SIG-M5 treated with dmso at 0.1 percent for 504 hours (cell line): ENCODE measurements around the gene SLC18A2.
"Not testable (repeated sequence)": the region's sequence is repeated elsewhere in the genome, so short reads cannot be mapped to it uniquely, and the experiment has no call there.

Experiments used
- DNase-seq: peaks from one replicate; lab custom pipeline; 2025; ENCODE audit not compliant: unreplicated experiment; lab: John Stamatoyannopoulos, UW

SLC18A2 gene

DNA sequence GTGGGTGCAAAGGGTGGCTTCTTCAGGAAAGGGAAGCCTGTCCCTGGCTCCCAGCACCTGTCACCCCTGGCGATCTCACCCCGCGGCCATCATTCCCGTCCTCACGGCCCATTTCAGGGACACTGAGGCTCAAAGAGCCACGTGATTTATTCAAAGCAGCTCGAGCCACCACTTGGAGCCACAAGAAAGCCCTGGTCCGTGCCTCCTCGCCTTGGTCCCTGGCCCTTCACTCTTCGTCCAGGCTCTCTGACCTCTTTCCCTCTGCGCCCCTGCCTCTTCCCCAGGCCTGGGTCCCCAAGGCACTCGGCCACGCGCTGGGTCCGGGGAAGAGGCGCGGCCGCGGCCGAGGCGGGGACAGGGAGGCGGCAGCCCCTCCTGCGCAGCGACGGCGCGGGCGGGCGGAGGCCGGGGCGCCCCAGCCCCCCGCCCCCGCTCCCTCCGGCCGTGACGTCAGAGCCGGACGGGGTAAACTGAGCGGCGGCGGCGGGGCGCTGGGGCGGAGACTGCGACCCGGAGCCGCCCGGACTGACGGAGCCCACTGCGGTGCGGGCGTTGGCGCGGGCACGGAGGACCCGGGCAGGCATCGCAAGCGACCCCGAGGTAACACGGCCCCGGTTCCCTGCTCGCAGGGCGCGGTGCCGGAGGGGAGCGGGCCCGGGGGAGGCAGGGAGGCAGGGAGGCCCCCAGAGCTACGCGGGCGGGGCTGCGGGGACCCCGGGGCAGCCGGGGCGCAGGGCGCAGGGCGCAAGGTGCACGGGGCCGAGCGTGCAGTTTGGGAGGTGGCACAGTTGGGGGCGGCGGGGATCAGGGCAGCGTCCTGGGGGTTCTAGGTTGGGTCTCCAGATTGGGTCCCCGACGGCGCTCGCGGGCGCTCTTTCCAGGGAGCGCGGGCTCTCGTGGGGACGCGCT is at the start of gene SLC18A2:
SLC18A2 (plus strand) TSS at position 494 of the 909 bp plus-strand sequence. CDS start 580 bp downstream, outside the sequence.
- DNase-seq = no peak

DNA sequence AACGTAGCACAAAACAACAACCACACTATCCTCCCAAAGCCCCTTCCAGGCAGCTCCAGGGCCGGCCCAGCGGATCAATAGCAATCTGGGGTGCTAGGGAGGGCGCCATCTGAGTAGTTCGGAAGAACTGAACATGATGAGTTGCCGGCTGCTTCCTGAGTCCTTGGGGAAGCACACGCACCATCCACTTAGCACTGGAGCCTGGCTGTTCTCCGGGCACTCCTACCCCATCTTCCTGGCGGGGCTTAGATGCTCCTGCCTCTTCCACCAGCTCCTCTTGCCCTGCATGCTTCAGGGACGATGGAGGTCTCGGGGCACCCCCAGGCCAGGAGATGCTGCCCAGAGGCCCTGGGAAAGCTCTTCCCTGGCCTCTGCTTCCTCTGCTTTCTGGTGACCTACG is 43.7 kb upstream of the SLC18A2 start, which contains the start of gene KCNK18:
KCNK18 (plus strand) TSS at position 301 of the 400 bp plus-strand sequence; CDS start at position 301, 0 bp downstream.
- DNase-seq = no peak

DNA sequence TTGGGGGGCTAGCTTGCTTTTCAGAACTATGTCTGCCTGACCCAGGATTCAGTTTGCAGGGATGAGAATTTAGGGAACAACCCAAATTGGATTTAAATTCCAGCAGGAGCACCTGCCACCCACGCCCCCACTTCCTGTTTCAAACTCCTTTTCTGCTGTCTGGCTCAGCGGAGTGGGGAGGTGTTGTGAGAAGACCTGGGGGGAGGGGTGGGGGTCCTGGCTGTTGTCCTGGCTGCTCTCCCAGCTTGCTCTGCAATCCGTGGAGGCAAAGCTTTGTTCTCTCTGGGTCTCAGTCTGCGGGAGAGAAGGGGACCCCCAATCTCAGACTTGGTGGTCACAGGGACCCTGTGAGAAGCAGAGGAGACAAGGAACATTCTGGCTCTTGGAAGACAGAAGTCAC is 42.8 kb upstream of the SLC18A2 start:
- no peak for DNase-seq

DNA sequence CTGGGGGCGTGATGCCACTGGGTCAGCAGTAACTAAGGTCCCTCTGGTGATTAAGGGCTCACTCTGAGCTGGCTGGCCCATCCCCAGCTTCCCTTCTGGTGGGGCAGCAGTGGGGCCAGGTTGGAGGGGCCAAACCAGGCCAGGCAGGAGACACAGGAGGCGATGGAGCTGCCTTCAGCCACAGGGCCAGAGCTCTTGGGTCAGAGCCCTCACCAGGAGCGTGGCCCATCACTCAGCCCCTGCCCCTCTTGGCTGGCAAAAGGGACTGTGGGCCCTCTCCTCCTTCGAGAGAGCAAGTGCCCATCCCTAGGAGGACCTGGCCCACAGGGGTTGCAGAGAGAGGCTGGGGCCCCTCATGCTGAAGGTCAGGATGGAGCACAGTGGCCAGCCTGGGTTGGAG is 39.1 kb upstream of the SLC18A2 start:
- DNase-seq = no peak

DNA sequence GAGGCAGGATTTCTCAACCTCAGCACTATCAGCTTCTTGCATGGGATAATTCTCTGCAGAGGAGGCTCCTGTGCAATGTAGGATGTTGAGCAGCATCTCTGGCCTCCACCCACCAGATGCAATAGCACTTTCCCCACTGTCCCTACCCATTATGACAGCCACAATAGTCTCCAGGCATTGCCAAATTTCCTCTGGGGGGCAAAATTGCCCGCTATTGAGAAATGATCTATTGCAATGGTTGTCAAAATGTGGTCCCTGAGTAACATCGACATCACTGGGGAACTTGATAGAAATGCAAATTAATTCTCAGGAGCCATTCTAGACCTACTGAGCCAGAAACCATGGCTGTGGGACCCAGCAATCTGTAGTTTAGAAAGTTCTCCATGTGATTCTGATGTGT is 36.6 kb upstream of the SLC18A2 start:
- DNase-seq = no peak

DNA sequence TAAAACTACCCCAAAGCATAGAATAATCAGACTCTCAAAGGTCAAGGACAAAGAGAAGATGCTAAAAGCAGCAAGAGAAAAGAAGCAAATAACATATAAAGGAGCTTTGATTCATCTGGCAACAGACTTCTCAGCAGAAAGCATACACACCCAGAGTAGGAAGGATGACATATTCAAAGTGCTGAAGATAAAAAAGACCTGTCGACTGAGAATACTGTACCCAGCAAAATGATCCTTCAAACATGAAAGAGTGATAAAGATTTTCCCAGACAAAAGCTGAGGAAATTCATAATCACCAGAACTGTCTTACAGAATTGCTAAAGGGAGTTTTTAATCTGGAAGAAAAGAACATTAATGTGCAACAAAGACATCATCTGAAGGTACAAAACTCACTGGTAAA is 28.7 kb upstream of the SLC18A2 start:
- no peak for DNase-seq

DNA sequence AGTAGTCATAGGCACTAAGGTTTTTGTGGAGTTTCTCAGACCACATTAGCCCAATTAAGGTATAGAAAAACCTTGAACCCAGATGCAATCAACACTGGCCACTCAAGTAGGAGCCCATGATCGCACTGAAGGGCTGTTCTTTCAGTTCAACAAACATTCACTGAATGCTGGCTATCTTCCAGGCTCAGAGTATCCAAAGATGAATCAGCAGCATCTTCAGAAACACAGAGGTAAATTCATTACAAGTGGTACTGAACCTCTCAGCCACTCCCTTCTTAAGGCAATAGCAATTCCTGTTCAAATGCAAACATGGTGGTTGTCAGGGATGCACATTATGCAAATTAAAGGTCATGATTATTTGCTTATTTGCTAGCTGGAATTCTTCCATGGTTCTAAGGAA is 26.5 kb upstream of the SLC18A2 start:
- DNase-seq = no peak

DNA sequence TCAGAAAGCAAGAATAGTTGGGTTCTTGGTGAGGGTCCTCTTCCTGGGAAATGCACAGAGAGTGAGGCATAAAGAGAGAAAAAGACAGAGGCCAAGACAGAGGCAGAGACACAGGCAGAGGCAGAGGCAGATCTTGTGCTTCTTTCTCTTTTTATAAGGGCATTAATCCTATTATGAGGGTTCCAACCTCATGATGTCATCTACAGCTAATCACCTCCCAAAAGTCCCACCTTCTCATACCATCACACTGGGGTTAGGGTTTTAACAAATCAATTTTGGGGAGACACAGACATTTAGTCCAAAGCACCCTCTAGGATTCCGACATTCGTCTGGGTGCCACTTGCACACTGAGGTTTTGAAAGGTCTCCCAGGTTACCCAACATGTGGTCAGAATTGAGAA is 25.8 kb upstream of the SLC18A2 start:
- DNase-seq = no peak

DNA sequence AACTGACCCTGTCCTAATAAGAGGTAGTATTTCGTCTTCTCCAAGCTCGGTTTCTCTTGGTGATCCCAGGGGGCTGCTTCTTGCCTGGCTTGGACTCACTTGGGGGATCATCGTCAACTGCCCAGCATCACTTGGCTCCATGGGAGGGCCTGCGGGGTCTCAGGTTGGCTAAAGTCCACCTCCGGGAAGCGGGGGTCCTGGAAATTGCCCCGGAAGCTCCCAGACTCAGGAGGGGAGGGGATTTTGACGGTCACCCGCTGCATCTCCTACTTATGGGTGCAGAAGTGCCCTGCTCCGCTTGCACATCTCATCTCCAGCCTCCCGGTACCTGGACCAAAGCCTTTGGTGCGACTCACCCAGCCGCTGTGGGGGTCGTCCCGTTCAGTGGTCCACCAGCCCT is 24.9 kb upstream of the SLC18A2 start:
- DNase-seq = no peak

DNA sequence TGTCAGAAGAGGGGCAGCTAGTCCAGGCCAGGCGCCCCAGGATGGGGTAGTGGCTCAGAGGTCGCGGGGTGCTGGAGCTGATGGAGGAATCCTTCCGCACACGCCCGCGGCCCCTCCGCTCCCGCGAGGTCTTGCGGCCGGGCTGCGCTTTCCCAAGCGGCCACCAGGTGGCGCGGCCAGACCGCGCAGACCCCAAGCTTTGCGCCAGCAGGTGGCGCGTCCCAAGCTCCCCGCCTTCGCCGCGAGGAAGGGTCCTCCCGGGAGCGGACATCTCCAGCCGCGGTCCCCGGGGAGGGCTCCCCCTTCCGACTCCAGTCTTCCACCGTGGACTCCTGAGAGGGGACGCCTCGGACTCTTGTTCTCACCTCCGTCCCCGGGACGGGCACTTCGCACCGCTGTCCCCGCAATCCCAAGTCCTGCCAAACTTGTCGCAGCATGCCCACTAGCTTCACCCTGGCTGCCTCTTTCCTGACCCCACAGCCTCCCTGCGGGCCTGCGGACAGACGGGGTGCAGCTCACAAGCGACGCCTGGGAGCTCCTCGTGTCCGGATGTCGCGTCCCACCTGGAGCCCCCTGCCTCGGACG is 24.2 kb upstream of the SLC18A2 start:
- peak; percentile 39 for DNase-seq

DNA sequence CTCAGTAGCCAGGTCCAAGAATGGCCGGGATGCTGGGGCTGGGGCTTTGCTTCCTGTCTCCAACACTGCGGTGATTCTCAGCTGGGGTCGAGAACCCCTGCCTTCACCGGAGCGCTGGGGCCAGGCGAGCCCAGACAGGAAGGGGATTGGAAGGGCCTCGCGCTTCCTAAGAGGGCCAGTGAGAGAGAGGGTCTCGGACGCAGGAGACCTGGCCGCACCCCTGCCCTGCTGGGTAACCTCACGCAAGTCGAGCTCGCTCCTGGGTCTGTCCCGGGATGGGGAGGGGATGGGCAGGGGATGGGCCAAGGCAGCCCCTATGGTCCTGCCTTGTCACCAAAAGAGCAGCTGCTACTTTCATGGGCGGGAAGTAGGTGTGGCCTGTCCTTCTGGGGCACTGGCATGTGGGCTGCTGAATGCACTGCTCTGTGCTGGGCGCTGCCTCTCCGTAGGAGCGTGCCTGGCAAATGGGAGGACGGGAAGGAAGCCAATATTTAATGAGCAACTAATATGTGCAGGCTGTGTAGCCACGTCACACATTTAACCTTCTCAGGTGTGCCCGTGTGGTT is 23.6 kb upstream of the SLC18A2 start:
- DNase-seq = no peak

DNA sequence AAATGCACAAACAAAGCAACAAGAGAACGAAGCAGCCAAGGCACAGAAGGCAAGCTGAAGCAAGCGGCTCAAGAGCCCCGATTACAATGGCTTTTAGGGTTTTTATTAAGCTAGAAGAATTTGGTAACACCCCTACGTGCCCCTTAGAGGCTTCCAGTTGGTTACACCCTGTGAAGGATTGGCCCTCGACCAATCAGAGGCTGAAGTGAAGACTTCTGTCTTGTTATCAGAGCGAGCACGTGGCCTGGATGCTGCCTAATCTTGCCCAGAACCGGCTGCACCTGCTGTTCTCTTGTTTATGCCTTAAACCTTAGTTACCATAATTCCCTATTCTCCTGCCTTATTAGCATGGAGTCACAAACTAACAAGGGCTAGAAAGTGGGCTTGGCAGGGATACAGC is 22.3 kb upstream of the SLC18A2 start:
- no peak for DNase-seq

DNA sequence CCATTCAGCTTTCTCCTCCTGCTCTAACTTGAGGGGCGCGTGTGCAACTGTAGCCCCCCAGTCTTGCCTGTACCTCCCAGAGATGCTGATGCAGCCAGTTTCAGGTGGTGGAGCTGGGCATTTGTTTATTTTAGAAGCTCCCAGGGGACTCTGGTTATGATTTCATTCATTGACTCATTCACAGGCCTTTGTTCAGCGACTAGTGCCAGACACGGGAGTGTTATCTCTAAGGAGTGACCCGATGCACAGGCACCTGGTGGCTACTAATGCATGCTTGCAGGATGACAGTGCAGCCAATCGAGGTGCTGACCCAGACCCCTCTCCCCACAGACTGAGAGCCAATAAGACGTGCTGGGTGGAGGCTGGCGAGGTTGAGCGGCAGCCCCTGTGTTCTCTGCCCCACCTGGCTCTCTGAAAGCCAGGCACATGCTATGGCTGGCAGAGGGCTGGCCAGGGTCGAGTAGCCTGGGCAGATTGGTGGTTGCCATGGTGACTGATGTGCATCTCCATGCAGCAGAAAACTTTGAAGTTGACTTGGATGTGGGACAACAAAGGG is 19.7 kb upstream of the SLC18A2 start:
- DNase-seq = no peak

DNA sequence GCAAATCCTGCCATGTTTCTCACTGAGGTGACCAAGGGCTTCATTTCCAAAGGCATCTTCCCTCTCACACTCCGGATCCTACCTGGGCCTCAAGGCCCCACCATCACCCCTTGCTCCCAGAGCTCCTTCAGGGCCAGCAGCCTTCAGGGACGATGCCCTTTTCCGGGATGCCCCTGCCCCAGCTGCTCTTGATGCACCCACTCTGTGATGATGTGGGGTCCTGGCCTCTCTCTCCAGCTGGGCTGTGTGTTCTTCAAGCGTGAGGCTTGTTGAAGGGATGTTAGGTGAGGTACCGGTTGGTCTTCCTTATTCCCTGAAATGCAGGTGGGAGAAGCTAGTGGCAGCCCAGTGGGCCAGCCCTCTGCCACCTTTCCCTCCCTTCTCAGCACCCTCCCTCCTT is 18.4 kb upstream of the SLC18A2 start:
- no peak for DNase-seq

DNA sequence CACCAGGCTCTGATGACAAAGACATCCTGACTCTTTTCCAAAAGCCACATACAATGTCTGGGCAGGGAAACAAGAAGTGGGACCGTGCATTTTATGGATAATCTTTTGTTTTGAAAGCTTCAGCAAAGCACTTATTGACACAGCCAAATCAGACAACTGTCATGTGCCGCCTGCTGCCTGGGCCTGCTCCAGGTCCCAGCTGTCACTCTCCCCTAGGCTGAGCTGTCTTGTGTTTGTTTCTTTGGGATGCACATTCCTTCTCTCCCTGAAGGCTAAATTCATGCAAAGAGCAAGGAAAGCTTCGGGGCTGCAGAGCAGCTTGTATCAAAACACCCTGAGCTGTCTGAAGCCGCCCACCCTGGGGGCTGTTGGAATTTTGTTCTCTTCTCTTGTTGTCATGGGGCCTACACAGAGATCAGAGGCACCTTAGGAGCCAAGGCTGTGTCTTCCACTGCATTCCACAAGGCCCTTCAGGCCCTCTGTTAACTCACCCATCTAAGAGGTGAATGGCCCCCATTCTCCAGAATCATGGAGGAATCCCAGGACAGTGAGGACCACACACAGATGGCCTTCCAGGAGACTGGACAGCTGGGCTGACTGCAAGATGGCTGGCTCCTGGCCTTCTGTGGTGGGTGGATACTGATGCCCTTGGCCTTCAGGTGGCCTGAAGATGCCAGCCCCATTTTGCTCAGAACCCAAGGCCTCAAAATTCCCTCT is 17.8 kb upstream of the SLC18A2 start:
- no peak for DNase-seq

DNA sequence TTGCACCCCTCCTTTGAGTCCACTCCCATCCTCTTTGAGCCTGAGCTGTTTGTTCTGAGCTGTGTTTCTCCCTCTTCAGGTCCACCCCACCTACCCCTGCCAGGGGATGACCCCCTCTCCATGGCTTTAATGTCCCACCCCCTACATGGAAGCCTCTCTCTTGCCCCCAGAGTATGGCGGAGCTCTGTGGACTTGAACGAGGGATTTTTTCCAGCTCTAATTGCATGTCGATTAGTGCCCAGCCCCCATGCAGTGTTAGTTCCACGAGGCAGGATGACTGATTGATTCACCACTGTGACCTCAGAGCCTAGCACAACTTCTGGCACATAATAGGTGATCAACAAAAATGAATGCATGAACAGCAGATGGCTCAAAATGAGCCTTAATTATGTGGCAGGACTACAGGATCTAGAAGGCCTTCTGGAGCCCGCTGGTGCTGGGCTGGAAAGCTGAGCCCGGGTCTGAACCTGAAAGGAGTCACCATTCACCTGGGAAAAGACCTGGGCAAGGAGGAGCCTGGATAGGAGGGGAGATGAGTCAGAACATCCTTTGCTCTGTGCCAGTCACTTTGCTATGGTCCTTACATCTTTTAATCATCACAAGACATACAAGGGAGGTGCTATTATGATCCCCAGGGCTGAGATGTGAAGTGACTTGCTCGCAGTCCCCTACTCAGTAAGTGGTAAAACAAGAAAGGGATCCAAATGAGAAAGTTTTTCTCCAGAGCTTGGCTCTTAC is 17.1 kb upstream of the SLC18A2 start:
- no peak for DNase-seq

DNA sequence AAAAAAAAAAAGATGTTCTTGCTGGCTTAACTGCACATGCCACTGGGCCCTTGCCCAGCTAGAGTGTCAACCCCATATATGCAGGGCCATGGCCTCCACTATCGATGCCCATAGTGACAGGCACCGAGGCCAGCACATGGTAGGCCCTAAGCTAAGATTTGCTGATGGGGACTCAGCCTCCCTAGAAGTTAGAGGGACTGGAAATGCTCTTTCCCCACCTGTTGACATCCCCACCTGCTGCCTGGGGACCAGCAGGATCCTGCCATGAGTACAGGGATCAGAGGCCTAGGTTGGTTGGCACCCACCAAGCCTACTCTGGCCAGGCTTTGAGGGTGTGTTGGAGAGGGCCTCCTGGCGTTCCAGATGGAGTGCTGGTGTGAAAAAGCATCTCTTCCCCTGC is 16.0 kb upstream of the SLC18A2 start:
- DNase-seq = no peak

DNA sequence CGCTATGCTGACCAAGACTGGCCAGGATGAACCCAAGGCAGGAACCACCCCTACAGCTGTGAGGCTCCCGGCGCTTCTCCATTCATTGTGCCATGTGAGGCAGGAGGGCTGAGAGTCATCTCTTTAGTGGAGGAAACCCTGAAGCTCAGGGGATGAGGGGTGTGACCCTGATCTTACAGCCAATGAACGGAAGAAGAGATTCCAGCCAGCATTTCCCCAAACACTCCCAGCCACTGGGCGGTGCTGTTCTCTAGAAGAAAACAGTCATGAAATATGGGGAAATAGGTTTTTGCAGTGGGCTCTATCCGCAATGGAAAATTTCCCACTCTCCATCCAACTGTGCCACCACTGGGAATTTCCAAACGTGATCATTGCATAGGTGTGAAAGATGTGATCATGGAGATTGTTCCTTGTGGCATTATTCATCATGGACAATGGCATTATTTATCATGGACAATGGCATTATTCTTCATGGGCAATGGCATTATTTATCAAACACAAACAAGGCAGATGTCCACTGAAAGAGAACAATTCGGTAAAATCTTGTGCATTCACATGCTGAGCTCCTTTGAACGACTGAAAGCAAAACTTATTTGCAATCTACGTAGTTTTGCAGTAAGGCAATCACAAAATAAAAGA is 14.0 kb upstream of the SLC18A2 start:
- peak; percentile 24 for DNase-seq

DNA sequence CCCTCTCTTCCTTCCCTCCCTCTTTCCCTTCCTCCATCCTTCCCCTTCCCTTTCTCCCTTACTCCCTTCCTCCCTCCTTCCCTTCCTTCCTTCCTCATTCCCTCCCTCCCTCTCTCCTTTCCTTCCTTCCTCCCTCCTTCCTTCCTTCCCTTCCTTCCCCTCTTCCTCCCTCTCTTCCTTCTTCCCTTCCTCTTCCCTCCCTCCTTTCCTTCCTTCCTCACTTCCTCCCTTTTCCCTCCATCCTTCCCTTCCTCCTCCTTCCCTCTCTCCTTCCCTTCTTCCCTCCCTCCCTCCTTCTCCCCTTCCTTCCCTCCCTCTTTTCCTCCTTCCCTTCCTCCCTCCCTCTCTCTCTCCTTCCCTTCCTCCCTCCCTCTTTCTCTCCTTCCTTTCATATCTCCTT is 12.7 kb upstream of the SLC18A2 start:
- no peak for DNase-seq

DNA sequence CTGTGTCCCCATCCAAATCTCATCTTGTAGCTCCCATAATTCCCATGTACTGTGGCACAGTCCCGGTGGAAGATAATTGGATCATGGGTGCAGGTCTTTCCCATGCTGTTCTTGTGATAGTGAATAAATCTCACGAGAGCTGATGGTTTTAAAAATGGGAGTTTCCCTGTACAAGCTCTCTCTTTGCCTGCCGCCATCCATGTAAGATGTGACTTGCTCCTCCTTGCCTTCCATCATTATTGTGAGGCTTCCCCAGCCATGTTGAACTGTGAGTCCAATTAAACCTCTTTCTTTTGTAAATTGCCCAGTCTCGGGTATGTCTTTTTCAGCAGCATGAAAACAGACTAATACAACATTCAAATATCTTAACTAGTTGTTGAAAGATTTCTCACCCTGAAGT is 10.8 kb upstream of the SLC18A2 start:
- not testable (repeated sequence) for DNase-seq
